Colonic mucosa (tissue), 4 donors: Measurements from ENCODE around the gene ARSI. TPM values are rescaled to one million over a fixed set of nuclear protein-coding genes. Genes with fewer than 3 reads are reported as not detected.

ENCODE experiments used
- DNase-seq: peaks from one replicate; pipeline ENCODE4 v3.0.0-alpha.2; 2020
- H3K27ac ChIP-seq: fragments of 200-600 bp; one replicate; pipeline ENCODE4 v1.8.0; 2021
- H3K27me3 ChIP-seq: fragments of 200-600 bp; one replicate; pipeline ENCODE4 v1.8.0; 2021
- H3K36me3 ChIP-seq: fragments of 200-600 bp; one replicate; pipeline ENCODE4 v1.8.0; 2021
- H3K4me1 ChIP-seq: fragments of 200-600 bp; one replicate; pipeline ENCODE4 v1.8.0; 2021; ENCODE audit warnings: mild to moderate bottlenecking
- H3K4me3 ChIP-seq: fragments of 200-600 bp; one replicate; pipeline ENCODE4 v1.8.0; 2021
- H3K9ac ChIP-seq, 2 donors: one replicate each; pipeline ENCODE4 v1.7.0; 2013; ENCODE audit warnings: control low read depth in 2 of 2, low read depth in 2 of 2, low read length in 2 of 2
- H3K9me3 ChIP-seq: fragments of 200-600 bp; one replicate; pipeline ENCODE4 v1.8.0; 2021
- CTCF ChIP-seq: fragments of 200-600 bp; IDR thresholded peaks from one replicate; pipeline ENCODE4 v1.8.0; 2022; ENCODE audit warnings: antibody characterized with exemption, mild to moderate bottlenecking
- intact Hi-C: fragments of 100-400 bp; cut with DNase I; formaldehyde crosslinking; loops from one replicate; pipeline ENCODE4 v1.14.1; 2022
- total RNA-seq, 2 donors: library from RNA; stranded (reverse); fragmentation: NEBNext Ultra II Directional in 1 of 2; extraction: Animal tissue kit (Norgen Biotek cat#: 25700) in 1 of 2; gene quantifications; one replicate each; pipeline ENCODE4 v1.2.1, GENCODE V29; 2021
- donor health status: healthy.
- donor health status: DM: no; HTN: no; CAD: no.
- donor health status: DM: no; HTN: no; CAD: no.

Gene ARSI
- total RNA-seq, 2 donors from 2014 or later = 0.17 to 0.69 TPM

- H3K4me1 ChIP-seq = no peaks in the 10 kb centered on the region
- H3K9ac ChIP-seq = no peak overlapping the region
- no peak overlapping the region for H3K27ac ChIP-seq
- no peak for DNase-seq
- no peak for TF ChIP-seq CTCF
- H3K4me3 ChIP-seq = no peak overlapping the region
- H3K27me3 ChIP-seq = no peaks in the 10 kb centered on the region
- intact Hi-C loops = no loop called here
- H3K9me3 ChIP-seq = no peaks in the 10 kb centered on the region
- H3K36me3 ChIP-seq = no peaks in the 10 kb centered on the region
Measured at GRCh38 chr5:150335778-150336177, 33.1 kb upstream of the ARSI start.

- DNase-seq = no peak
- H3K27me3 ChIP-seq = no peaks in the 10 kb centered on the region
- no peaks in the 10 kb centered on the region for H3K4me1 ChIP-seq
- TF ChIP-seq CTCF = no peak
- H3K9me3 ChIP-seq = no peaks in the 10 kb centered on the region
- intact Hi-C loops = no loop called here
- H3K36me3 ChIP-seq = no peaks in the 10 kb centered on the region
- no peak overlapping the region for H3K9ac ChIP-seq
- H3K27ac ChIP-seq = no peak overlapping the region
- H3K4me3 ChIP-seq = no peak overlapping the region
Measured at GRCh38 chr5:150333400-150333799, 30.7 kb upstream of the ARSI start.

- Histone ChIP-seq H3K4me1 (no peaks in the 10 kb centered on the region), H3K36me3 (no peaks in the 10 kb centered on the region), H3K27ac (no peak overlapping the region), H3K9ac (no peak overlapping the region), H3K9me3 (no peaks in the 10 kb centered on the region), H3K4me3 (no peak overlapping the region), H3K27me3 (no peaks in the 10 kb centered on the region)
- no peak for DNase-seq
- TF ChIP-seq CTCF = no peak
- intact Hi-C loops = no loop called here
Measured at GRCh38 chr5:150329881-150330876, 27.5 kb upstream of the ARSI start.

- Histone ChIP-seq H3K27me3 (no peaks in the 10 kb centered on the region), H3K4me3 (no peak overlapping the region), H3K9me3 (no peaks in the 10 kb centered on the region), H3K9ac (no peak overlapping the region), H3K4me1 (no peaks in the 10 kb centered on the region), H3K27ac (no peak overlapping the region), H3K36me3 (no peaks in the 10 kb centered on the region)
- intact Hi-C loops = no loop called here
- DNase-seq = no peak
- no peak for TF ChIP-seq CTCF
Measured at GRCh38 chr5:150329038-150329437, 26.3 kb upstream of the ARSI start.

GRCh38 chr5:150328515-150328914 is 25.8 kb upstream of the ARSI start:
- H3K4me3 ChIP-seq = no peak overlapping the region
- no peaks in the 10 kb centered on the region for H3K36me3 ChIP-seq
- TF ChIP-seq CTCF = no peak
- no peak overlapping the region for H3K9ac ChIP-seq
- H3K27ac ChIP-seq = no peak overlapping the region
- no peaks in the 10 kb centered on the region for H3K9me3 ChIP-seq
- no peaks in the 10 kb centered on the region for H3K4me1 ChIP-seq
- no peaks in the 10 kb centered on the region for H3K27me3 ChIP-seq
- DNase-seq = no peak
- intact Hi-C loops = no loop called here
